22Rv1 (cell line): Measurements from ENCODE around the gene CMTM5.

Source experiments
- H3K27ac ChIP-seq: fragments of 450-650 bp; 2 replicates; pipeline ENCODE4 v1.5.1; 2017
- ZFX ChIP-seq: fragments of 450-650 bp; IDR thresholded peaks from 2 replicates; pipeline ENCODE4 v1.6.1; 2017; ENCODE audit warnings: antibody characterized with exemption, borderline replicate concordance
- TF ChIP-seq, protein P1 (sequence below): fragments of 450-650 bp; IDR thresholded peaks from 2 replicates; pipeline ENCODE4 v1.5.1; 2017; ENCODE audit warnings: mild to moderate bottlenecking

The CMTM5 gene

DNA sequence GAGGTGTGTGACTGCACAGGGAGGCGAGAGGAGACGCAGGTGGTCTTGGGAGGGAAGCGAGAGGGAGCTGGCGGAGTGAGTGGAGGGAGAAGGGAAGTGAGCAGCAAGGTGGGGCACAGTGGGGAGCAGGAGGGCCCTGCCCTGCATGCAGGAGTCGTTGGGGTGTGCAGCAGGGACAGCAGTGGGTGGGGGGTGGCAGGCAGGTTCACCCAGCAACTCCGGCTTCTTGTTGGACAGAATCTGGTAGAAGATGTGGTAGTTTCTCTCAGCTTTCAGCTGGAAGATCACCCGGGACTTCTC is 26.2 kb downstream of the CMTM5 start:
- TF ChIP-seq, protein P1, sequence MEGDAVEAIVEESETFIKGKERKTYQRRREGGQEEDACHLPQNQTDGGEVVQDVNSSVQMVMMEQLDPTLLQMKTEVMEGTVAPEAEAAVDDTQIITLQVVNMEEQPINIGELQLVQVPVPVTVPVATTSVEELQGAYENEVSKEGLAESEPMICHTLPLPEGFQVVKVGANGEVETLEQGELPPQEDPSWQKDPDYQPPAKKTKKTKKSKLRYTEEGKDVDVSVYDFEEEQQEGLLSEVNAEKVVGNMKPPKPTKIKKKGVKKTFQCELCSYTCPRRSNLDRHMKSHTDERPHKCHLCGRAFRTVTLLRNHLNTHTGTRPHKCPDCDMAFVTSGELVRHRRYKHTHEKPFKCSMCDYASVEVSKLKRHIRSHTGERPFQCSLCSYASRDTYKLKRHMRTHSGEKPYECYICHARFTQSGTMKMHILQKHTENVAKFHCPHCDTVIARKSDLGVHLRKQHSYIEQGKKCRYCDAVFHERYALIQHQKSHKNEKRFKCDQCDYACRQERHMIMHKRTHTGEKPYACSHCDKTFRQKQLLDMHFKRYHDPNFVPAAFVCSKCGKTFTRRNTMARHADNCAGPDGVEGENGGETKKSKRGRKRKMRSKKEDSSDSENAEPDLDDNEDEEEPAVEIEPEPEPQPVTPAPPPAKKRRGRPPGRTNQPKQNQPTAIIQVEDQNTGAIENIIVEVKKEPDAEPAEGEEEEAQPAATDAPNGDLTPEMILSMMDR, result no peak
- no peak for TF ChIP-seq ZFX
- no peak overlapping the region for H3K27ac ChIP-seq

DNA sequence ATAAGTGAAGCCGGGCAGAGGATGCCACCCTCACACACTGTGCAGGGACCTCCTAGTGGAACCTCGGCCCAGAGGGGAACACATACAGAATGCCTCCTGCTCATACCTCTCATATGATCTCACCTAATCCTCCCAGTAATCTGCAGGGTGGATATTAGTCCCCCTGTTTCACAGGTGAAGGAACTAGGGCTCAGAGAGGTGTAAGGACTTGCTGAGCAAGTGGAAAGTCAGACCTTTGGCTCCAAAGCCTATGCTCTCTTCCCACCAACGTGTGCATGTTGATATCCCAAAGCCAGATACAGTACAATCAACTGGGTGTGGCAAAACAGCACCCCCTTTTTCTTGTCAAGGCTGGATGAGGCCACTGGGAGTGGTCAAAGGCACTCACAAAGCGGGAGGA is 27.1 kb downstream of the CMTM5 start:
- TF ChIP-seq, protein P1, result no peak
- H3K27ac ChIP-seq, result no peak overlapping the region

DNA sequence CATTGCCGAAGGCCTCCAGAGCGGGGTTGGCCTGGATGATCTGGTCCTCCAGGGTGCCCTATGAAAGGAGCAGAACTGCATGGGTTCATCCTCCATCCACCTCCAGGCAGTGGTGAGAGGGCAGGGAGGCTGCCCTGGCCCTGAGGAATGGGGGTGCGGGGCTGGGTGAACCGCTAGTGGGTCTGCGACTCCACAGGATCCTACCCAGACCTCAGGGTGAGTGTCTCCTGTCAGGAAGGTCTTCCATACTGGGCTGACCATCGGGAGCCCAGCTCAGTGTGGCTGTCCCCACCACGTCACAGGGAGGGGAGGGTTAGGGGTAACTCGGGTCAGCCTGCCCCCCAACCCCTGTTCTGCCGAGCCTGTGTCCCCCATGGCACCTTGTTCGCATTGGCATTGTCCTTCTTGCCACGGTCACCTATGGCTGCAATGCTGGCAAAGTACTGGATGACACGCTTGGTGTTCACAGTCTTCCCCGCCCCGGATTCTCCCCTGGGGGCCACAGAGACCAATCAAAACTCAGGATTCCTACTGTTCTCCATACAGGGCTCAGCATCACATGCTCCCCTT is 27.6 kb downstream of the CMTM5 start:
- TF ChIP-seq, protein P1, result no peak
- no peak for TF ChIP-seq ZFX
- no peak overlapping the region for H3K27ac ChIP-seq

DNA sequence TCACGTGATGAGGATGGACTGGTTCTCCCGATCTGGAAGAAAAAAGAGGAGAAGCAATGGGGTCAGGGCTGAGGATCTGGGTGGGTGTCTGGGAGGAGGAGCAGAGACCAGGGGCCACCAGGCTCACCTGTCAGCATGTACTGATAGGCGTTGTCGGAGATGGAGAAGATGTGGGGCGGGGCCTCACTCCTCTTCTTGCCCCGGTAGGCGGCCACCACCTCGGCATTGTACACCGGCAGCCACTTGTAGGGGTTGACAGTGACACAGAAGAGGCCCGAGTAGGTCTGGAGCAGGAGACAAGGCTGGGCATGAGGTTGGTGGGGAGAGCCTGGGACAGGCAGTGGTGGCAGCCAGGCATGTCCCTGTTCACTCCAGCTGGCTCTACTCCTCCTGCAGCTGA is 28.2 kb downstream of the CMTM5 start:
- TF ChIP-seq, protein P1, result no peak
- no peak for TF ChIP-seq ZFX
- H3K27ac ChIP-seq, result no peak overlapping the region

DNA sequence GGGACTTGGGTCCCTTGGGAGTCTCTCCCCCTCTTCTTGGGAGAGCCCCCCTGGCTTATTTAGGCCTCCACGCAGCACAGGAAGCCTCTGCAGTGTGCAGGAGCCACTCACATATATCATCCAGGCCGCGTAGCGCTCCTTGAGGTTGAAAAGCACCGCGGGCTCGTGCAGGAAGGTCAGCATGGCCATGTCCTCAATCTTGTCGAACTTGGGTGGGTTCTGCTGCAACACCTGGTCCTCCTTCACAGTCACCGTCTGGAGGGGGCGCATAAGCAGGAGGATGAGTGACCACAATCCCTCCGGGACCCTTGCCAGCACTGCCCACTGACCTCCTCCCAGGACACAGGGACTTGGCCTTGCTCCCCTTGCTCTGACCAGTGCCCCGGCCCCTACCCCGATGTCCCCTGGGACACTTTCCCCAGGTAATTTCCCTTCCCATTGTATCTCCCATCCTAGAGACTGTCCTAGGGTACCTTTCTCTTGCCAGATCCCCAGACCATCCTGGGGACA is 28.7 kb downstream of the CMTM5 start:
- TF ChIP-seq, protein P1, result no peak
- no peak for TF ChIP-seq ZFX
- no peak overlapping the region for H3K27ac ChIP-seq

DNA sequence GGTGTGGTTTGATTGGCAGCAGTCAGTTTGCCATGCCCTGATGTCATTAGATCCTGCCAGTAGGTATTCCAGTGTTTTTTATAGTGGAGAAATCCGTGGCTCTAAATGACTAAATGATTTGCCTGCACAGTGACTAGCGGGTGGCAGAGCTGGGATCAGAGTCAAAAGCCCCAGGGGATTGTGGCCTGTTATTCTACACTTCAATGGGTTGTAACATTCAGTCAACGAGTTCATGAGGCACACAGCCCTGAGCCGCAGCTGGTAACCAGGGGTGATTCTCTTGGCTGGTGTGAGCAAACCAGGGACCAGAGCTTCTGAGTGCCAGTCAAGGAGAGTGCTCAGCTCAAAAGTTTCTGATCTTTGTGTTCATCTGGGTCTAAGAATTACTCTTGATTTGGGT is 29.4 kb downstream of the CMTM5 start:
- TF ChIP-seq, protein P1, result no peak
- no peak for TF ChIP-seq ZFX
- H3K27ac ChIP-seq, result no peak overlapping the region

DNA sequence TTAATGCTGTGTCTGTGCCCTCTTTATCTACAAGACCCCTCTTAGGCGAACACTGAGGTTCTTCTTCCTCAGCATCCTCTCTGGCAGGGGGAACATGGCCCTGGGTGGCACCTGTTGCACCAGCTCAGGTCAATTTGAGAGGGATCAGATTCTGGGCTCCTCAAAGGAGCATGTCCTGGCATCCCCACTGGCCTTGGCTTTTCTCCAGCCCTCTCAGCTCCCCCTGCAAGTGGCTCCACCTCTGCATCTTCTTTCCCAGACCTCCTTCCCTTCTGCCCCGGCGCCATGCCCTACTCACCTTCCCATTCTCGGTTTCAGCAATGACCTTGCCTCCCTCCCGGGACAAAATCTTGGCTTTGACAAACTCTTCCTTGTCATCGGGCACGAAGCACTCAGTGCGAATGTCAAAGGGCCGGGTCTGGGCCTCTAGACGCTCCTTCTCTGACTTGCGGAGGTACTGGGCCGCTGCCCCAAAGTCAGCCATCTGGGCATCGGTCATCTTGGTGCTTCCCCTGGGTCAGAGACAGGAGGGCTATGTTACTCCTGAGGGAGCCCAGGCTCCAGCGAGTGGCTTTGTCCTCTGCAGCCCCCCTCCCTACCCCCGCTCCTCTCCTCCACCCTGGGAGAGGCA is 30.0 kb downstream of the CMTM5 start:
- no peak for TF ChIP-seq ZFX
- TF ChIP-seq, protein P1, result no peak
- no peak overlapping the region for H3K27ac ChIP-seq
